Right hindlimb (tissue), 1 donor: ENCODE measurements around the gene ART3.
"Not testable (repeated sequence)": the region's sequence is repeated elsewhere in the genome, so short reads cannot be mapped to it uniquely, and the experiment has no call there.

Experiments
- DNase-seq: peaks from one replicate; pipeline ENCODE4 v3.0.0-alpha.2; 2018

ART3 gene, protein sequence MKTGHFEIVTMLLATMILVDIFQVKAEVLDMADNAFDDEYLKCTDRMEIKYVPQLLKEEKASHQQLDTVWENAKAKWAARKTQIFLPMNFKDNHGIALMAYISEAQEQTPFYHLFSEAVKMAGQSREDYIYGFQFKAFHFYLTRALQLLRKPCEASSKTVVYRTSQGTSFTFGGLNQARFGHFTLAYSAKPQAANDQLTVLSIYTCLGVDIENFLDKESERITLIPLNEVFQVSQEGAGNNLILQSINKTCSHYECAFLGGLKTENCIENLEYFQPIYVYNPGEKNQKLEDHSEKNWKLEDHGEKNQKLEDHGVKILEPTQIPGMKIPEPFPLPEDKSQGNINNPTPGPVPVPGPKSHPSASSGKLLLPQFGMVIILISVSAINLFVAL

DNA sequence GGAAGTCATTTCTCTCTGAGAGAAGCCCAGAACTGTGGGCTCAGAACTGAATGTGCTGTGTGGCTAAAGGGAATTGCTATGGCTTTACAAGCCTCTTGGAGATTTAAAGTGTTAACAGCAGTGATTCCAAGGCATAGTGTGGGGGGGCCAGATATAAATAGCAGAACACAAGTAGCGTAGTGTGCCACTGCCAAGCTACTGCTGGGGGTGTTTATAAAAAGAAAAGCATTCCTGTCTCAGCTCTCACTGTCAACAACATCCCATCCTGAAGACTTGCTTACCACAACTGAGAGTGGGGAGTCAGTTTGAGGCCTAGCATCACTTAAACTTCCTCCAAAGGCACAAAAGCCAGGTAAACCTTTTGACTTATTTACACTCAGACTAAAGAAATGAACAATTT is at the start of gene ART3:
Gene ART3, plus strand, starts transcription at position 242 of the 400 bp plus-strand sequence. CDS start 1,181 bp downstream, outside the sequence.
- DNase-seq = no peak

DNA sequence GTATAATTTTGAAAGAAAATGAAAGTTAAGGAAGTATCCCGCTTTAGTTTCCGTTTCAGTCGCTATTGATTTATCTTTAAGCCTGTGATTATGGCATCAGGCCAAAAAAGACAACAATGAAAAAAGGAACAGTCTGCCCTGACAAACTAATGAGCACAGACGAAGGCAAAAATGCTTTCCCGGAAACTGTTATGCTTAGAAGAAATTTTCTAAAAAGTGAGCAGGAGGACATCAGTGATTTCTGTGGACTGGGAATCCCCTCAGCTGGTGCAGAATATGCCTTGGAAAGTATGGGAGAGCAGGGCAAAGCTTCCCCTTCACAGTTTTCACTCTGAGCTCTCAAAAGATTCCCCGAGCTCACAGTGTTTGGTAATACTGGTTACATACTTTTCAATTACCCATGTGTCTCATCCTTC is 46.2 kb upstream of the ART3 start:
- DNase-seq = no peak

GRCh38 chr4:76029300-76029699 is 45.2 kb upstream of the ART3 start:
- DNase-seq = no peak

- DNase-seq = no peak
These were observed 39.4 kb upstream of the ART3 start for GRCh38 chr4:76035141-76035540.

DNA sequence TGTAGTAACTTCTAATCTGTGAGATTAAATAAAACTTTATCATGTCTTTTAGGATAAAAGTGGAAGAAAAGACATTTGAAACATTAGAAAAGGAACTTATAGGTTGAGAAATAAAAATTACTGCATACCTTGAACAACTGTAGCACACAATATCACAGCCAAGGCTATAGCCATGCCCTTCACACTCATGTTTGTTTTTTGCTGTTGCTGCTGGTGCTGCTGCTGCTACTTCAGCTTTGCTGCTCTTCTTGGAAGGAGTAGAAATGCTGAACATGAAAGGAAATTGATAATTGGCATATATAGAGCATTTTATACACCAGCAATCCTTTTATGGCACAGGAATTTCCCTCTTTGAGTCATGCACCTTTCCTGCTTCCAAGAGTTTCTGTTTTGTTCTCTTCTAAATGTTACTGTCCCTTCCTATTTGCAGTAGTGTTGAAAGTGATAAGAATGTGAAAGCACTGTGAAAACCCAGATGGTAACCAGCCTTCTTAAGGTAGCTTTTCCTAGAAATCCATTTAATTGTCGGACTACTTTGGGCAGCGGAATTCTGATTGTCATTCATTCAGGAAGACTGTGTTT is 38.6 kb upstream of the ART3 start, which contains the start of gene CXCL11:
Gene CXCL11, minus strand, starts transcription at position 272 of the 582 bp plus-strand sequence. Its CDS starts 83 bp downstream, at position 189.
- no peak for DNase-seq

DNA sequence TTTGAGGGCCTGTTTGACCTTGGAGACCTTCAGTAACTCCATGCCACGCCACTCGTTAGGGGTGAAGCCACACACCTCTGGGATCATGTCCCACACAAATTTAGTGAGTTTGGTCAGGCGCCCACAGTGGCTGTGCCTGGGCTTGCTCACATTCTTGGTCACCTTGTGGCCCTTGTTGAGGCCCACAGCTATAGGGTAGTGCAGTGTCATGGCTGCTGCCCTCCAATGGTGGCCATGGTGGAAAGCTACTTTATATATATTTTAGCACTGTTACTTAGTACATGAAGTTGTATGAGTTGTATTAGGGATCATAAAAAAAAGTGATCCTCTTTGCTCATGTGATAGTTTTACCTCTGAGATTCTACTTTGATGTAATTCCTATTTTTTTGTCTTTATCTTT is 37.7 kb upstream of the ART3 start:
- no peak for DNase-seq

- DNase-seq = not testable (repeated sequence)
These were observed 32.1 kb upstream of the ART3 start for GRCh38 chr4:76042241-76042998.

DNA sequence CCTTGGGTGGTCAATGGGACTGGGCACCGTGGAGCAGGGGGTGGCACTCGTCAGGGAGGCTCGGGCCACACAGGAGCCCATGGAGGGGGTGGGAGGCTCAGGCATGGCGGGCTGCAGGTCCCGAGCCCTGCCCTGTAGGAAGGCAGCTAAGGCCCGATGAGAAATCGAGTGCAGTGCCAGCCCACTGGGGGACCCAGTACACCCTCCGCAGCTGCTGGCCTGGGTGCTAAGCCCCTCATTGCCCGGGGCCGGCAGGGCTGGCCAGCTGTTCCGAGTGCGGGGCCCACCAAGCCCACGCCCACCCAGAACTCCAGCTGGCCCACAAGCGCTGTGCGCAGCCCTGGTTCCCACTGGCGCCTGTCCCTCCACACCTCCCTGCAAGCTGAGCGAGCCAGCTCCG is 31.2 kb upstream of the ART3 start:
- DNase-seq = not testable (repeated sequence)

DNA sequence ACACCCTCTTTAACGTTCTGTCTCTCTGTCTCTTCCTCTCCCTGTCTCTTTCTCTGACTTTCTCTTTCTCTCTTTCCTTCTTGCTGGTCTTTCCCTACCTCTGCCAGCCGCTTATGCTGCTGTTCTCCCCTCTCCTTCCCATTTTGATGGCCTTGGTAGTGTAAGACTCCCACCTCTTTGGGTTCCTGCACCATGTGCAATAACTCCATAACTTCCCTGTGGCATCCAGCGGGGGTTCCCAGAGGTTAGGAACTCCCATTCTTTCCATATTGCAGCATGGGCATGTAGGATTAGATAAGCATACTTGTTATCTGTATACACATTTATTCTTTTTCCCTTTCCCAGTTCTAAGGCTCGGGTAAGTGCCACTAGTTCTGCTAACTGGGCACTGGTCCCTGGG is 29.8 kb upstream of the ART3 start:
- not testable (repeated sequence) for DNase-seq

DNA sequence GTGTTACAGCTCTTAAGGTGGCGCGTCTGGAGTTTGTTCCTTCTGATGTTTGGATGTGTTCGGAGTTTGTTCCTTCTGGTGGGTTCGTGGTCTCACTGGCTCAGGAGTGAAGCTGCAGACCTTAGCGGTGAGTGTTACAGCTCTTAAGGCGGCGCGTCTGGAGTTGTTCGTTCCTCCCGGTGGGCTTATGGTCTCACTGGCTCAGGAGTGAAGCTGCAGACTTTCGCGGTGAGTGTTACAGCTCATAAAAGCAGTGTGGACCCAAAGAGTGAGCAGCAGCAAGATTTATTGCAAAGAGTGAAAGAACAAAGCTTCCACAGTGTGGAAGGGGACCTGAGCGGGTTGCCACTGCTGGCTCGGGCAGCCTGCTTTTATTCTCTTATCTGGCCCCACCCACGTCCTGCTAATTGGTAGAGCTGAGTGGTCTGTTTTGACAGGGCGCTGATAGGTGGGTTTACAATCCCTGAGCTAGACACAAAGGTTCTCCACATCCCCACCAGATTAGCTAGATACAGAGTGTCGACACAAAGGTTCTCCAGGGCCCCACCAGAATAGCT is 24.6 kb upstream of the ART3 start:
- not testable (repeated sequence) for DNase-seq

- DNase-seq = not testable (repeated sequence)
These were observed 23.9 kb upstream of the ART3 start for GRCh38 chr4:76050560-76051050.

DNA sequence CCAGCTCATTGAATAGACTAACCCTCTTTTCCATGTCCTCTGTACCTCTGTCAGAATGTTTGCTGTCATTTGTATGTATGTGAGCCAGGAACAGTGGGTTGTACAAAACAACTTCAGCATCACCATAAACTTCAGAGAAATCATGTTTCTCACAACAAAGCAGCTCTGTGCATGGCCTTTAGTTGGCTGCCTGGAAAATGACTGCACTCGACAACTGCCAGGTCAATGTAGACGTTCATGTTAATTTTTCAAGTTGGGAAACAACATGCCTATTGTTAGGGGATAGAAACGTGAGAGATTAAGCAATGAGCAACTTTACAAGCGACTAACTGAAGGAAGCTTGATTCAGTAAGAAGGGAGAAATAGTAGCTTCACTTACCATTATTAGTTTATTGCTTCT is 20.8 kb upstream of the ART3 start:
- DNase-seq = no peak

GRCh38 chr4:76055016-76055415 is 19.5 kb upstream of the ART3 start:
- no peak for DNase-seq

- DNase-seq = no peak
These were observed 19.1 kb upstream of the ART3 start for GRCh38 chr4:76055421-76055820.

DNA sequence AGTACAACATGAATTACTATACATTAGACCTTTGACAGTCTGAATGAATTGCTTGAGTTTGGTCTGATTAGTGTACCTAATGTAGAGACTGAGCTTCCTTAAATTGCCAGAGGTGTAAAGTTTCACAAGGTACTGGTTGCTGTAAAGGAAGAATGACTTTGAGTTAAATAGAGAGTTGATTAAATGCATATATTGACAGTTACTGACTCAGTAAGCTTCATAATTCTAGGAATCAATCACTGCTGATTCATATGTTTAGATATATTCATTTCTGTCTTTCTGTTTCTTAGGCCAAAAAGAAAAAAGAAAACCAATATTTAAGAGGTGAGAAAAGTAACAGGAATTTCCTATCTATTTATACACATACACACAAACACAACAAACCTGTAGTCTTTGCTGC is 16.2 kb upstream of the ART3 start:
- DNase-seq = no peak

GRCh38 chr4:76058888-76059426 is 15.6 kb upstream of the ART3 start:
- DNase-seq = no peak

GRCh38 chr4:76059750-76060149 is 14.8 kb upstream of the ART3 start:
- no peak for DNase-seq

DNA sequence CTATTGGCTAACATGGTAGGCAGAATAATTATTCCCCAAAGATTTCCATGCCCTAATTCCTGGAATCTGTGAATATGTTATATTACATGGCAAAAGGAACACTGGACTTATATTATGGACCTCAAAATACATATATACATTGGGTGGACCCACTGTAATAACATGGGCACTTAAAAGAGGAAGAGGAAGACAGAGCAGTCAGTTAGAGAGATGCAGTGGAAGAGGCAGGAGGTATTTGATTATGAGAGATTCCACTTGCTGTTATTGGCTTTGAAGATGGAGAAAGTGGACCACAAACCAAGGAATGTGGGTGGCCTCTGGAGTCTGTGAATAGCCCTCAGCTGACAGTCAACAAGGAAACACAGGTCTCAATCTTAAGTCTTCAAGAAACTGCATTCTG is 14.0 kb upstream of the ART3 start:
- no peak for DNase-seq

GRCh38 chr4:76061421-76061820 is 13.1 kb upstream of the ART3 start:
- DNase-seq = no peak

GRCh38 chr4:76061982-76062381 is 12.5 kb upstream of the ART3 start:
- no peak for DNase-seq

DNA sequence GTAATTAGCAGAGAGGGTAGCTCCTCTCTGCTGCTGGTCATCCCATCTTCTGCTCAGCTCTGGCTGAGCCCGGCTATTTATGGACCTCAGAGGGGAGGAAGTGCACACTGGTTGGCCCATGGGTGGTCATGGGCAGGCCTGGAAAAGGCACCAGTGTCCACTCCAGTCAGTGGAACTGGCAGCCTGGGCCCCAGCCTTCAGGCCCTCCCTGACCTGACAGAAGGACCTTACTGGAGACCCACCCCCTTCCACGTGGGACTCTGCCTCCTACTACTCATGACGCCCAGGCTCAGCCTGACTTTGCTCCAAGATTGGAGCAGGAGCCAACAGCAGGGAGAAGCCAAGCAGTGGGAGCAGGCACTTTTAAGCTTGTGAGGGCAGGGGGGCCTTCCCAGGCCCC is 8.0 kb upstream of the ART3 start:
- no peak for DNase-seq

- DNase-seq = peak; percentile 74
These were observed 6.7 kb upstream of the ART3 start for GRCh38 chr4:76067652-76068286.
